ENCODE results near the gene NADK2.

Gene NADK2

DNA sequence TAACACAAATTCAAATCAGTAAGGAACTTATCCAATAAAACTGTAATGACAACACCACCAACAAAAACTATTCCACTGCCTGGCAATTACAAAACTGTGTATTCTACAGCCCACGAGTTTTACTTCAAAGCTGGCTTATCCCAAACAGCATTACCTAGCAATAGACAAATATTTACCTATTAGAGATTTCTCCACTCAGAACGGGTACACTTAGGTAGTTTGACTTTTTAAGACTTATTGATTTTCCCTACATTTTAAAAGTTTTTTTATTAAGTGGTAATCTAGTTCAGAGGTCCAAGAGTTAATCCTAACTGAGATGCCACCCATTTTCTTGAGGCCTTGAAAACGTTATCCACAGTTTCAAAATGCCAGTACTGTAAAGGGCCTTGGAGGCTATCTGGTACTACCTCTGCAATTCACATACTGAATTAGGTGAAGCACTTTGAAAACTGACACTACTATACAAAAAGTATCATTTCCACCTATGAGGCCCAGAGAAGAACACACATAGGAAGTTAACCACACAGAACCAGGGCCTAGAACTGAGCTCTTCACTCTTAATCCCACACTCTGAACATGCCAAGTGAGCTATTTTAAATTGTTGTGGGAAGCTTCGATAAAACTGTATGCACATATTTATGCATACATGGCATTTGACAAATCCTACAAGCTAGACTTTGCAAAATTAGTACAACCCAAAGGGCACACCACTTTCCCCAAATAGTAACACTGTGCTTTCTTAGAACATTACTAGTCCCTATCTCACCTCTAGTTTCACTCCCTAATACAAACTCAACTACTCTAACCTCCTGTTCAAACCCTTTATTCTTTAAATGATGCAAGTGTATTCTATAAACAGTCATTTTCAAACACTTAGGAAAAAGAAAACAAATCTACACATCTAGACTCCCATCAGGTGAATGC, 2.1 kb downstream of the NADK2 start:
- no peak for TF ChIP-seq GATA3 (IDR thresholded peaks at IDR 0.05; ENCODE audit: low read depth, low read length)
- TF ChIP-seq GATA2 (IDR thresholded peaks at IDR 0.05; ENCODE audit: low read depth, low read length): no peak

DNA sequence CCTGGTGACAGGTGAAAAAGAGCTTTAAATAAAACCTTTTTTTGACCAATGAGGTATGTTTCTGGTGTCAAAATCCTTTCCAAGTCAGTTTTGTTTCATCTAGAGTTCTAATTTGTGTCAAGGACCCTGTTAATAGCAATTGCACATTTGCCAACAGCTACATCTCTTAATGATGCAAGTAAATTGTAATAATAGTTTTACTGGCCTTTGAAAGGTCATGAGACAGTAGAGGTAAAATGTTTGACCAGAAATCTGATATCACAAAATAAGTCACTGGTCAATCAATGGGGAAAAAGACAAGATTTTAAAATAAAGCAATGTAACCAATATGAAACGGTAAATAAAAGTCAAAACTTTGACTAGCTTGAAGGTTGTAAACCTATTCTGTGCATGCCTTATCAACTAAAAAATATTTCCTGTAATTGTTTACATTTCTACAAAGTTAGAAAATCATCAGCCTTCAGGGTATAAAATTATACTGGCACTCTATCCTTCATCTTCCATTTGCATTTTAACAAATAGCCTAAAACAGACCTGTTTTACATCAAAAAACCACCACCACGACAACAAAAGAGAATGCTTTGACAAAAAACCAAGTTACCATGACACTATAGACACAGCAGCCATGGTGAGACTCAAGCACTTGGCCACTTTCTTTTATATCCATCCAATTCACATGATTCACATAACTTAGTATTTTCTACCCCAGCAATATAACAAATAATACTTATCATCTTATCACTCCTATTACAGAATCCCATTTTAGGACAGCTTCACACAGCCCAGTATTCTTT, 3.0 kb downstream of the NADK2 start:
- TF ChIP-seq GATA3 (IDR thresholded peaks at IDR 0.05; ENCODE audit: low read depth, low read length) (no peak), GATA2 (IDR thresholded peaks at IDR 0.05; ENCODE audit: low read depth, low read length) (no peak)

DNA sequence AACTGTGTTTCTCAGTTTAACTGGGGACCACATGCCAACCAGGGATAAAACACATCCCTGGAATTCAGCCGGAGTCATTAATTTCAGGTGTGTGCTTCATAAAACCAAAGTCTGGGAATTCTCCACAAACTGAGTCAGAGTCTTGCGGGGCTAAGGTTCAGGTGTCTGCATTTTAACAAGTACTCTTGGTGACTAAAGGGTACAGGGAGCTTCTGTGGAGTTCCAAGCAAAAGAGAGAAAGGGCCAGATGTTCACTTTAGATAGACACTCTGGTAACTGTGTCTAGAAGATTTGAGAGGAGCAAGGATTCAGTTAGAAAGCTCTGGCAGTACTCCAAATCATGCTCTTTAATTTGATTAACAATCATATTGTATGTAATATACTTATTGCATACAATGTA, 4.0 kb downstream of the NADK2 start:
- TF ChIP-seq GATA3 (IDR thresholded peaks at IDR 0.05; ENCODE audit: low read depth, low read length): no peak
- no peak for TF ChIP-seq GATA2 (IDR thresholded peaks at IDR 0.05; ENCODE audit: low read depth, low read length)

DNA sequence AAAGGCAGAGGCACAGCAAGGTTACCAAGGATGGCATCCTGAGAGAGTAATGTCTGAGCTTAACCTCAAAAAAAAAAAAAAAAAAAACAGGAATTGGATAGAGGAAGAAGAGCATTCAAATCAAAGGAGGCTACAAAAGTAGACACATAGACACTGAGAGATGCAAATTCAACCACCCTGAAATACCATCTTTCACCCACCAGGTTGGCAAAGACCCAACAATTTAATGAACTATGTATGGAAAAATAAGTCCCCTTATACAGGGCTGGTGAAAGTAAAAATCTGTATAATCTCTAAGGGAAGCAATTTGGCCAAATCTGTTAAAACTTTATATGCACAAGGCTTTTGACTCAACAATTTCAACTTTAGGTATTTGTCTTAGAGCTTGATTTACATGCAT, 4.9 kb downstream of the NADK2 start:
- TF ChIP-seq GATA2 (IDR thresholded peaks at IDR 0.05; ENCODE audit: low read depth, low read length) (no peak), GATA3 (IDR thresholded peaks at IDR 0.05; ENCODE audit: low read depth, low read length) (no peak)

GRCh38 chr5:36232533-36232932, 9.2 kb downstream of the NADK2 start:
- TF ChIP-seq GATA2 (IDR thresholded peaks at IDR 0.05; ENCODE audit: low read depth, low read length): no peak
- no peak for TF ChIP-seq GATA3 (IDR thresholded peaks at IDR 0.05; ENCODE audit: low read depth, low read length)

GRCh38 chr5:36230151-36230790, 11.5 kb downstream of the NADK2 start:
- TF ChIP-seq GATA2 (IDR thresholded peaks at IDR 0.05; ENCODE audit: low read depth, low read length): no peak
- TF ChIP-seq GATA3 (IDR thresholded peaks at IDR 0.05; ENCODE audit: low read depth, low read length): no peak

GRCh38 chr5:36228505-36228904, 13.2 kb downstream of the NADK2 start:
- TF ChIP-seq GATA2 (IDR thresholded peaks at IDR 0.05; ENCODE audit: low read depth, low read length) (no peak), GATA3 (IDR thresholded peaks at IDR 0.05; ENCODE audit: low read depth, low read length) (no peak)

DNA sequence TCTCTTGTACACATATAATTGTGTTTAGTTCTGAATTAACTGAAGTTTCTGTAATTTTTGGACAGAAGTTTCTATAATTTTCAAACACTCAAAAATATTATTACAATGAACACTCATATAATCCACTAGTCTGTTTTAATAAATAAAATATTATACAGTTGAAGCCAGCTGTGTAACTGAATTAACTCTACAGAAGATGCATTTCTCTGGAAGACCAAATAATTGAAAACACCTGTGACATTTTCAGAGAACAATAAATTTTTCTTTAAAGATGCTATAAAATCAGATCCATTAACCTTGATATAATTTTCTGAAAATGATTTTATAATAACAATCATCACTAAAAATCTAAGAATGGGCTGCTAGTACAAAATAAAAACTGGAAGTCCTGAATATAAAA, 14.7 kb downstream of the NADK2 start:
- no peak for TF ChIP-seq GATA2 (IDR thresholded peaks at IDR 0.05; ENCODE audit: low read depth, low read length)
- no peak for TF ChIP-seq GATA3 (IDR thresholded peaks at IDR 0.05; ENCODE audit: low read depth, low read length)

DNA sequence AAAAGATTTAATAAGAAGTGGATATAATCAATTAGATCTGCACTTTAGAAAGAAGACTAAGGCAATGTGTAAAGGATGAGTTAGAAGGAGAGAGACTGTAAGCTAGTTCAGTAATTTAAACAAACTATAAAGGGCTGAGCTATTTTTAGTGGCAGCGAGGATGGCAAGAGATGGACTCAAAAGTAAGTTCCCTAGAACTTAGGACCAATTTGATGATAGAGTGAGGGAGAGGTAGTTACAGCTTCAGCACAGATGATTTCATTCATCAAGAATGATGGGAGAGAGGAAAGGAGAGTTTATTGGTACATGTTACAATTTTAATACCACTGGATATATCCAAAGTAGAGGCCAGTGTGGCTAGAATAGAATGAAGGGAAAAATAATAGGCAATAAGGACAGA, 19.1 kb downstream of the NADK2 start:
- TF ChIP-seq GATA3 (IDR thresholded peaks at IDR 0.05; ENCODE audit: low read depth, low read length) (no peak), GATA2 (IDR thresholded peaks at IDR 0.05; ENCODE audit: low read depth, low read length) (no peak)

DNA sequence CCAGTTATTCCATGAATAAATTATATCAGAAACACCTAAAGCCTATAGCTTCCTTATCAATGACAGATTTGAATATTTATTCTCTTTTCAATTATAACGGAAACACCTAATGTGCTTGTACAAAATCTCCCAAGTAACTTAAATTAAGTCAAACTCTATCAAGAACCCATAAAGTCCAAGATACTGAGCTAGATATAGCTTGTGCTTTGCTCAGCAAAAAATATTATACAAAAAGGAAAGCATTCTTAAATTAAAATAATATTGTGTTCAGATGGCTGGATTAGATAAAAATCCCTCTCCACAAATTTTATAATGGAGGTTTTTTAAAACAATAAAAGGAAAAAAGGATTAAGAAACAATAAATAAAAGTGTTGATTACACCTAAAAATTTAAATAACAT, 23.7 kb downstream of the NADK2 start:
- TF ChIP-seq GATA3 (IDR thresholded peaks at IDR 0.05; ENCODE audit: low read depth, low read length): no peak
- no peak for TF ChIP-seq GATA2 (IDR thresholded peaks at IDR 0.05; ENCODE audit: low read depth, low read length)

- TF ChIP-seq GATA3 (IDR thresholded peaks at IDR 0.05; ENCODE audit: low read depth, low read length) (no peak), GATA2 (IDR thresholded peaks at IDR 0.05; ENCODE audit: low read depth, low read length) (no peak)
Observed at GRCh38 chr5:36217567-36217966, 24.2 kb downstream of the NADK2 start.

DNA sequence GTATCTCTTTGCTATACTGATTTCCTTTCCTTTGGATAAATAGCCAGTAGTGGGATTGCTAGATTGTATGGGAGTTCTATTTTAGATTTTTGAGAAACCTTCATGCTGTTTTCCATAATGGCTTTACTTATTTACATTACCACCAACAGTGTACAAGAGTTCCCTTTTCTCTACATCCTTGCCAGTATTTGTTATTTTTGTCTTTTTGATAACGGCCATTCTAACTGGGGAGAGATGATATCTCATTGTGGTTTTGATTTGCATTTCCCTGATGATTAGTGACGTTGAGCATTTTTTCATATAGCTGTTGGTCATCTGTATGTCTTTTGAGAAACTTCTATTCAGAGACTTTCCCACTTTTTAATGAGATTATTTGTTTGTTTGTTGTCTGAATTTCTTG, 25.8 kb downstream of the NADK2 start:
- TF ChIP-seq GATA2 (IDR thresholded peaks at IDR 0.05; ENCODE audit: low read depth, low read length): no peak
- no peak for TF ChIP-seq GATA3 (IDR thresholded peaks at IDR 0.05; ENCODE audit: low read depth, low read length)

DNA sequence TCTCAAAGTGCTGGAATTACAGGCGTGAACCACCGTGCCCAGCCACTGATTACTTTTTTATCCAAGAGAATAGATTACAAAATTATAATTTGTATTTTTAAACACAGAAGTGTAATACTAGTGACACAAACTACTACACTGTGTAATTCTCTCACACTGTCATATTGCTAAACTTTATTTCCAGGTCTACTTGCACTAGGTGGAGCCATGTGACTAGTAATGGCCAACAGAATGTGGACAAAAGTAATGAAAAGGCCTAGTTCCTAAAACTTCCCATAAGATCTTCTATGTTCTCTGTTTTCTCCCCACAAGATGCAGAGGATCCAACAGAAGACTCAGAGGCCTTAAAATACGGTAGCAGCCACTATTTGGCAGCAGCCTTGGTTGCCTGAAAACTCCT, 27.3 kb downstream of the NADK2 start:
- TF ChIP-seq GATA3 (IDR thresholded peaks at IDR 0.05; ENCODE audit: low read depth, low read length) (no peak), GATA2 (IDR thresholded peaks at IDR 0.05; ENCODE audit: low read depth, low read length) (no peak)

DNA sequence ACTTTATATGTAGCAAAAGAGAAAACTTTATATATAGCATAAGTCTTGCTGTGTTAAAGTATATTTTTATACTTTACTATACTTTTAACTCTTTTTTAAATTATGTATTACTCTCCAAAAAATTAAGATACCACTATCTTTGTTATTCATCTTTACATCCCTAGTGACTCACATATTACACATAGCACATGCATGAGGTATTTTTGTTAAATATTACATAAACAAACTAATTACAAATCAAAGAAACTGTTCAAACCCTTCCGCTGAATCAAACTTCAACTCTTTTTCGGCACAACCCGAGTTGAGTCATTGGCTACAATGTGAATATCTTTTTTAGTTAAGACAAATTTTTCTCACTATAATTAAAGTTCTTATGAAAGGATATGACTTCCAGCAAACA, 32.1 kb downstream of the NADK2 start:
- TF ChIP-seq GATA2 (IDR thresholded peaks at IDR 0.05; ENCODE audit: low read depth, low read length) (no peak), GATA3 (IDR thresholded peaks at IDR 0.05; ENCODE audit: low read depth, low read length) (no peak)
